Psoas muscle (tissue), 8 donors: Measurements from ENCODE around the gene SPACA4. TPM values are rescaled to one million over a fixed set of nuclear protein-coding genes. Genes with fewer than 3 reads are reported as not detected.

Experiments
- ATAC-seq, 4 donors: fragments of 200-7000 bp; cut with Tn5 transposase; one replicate each; pipeline ENCODE4 v1.9.1; 2020; ENCODE audit warnings: moderate library complexity in 3 of 4, mild to moderate bottlenecking in 2 of 4
- DNase-seq, 2 donors: peaks; one replicate each; pipeline ENCODE4 v3.0.0-alpha.2; 2020
- H3K27ac ChIP-seq: fragments of 200-600 bp; one replicate; pipeline ENCODE4 v1.8.0; 2022
- H3K27me3 ChIP-seq, 3 donors: fragments of 200-600 bp in 1 of 3; one replicate each; pipeline versions ENCODE4 v1.6.1 to v1.8.0; 2013 to 2022; ENCODE audit warnings: low read length in 2 of 3, mild to moderate bottlenecking in 2 of 3, moderate library complexity in 1 of 3; ENCODE audit not compliant: insufficient read depth in 3 of 3
- H3K36me3 ChIP-seq, 2 donors: fragments of 200-600 bp in 1 of 2; one replicate each; pipeline versions ENCODE4 v1.6.1 to v1.8.0; 2013 to 2022; ENCODE audit warnings: low read depth in 1 of 2, mild to moderate bottlenecking in 1 of 2, moderate library complexity in 1 of 2; ENCODE audit not compliant: insufficient read depth in 1 of 2
- H3K4me1 ChIP-seq: fragments of 200-600 bp; one replicate; pipeline ENCODE4 v1.8.0; 2022
- H3K4me3 ChIP-seq: fragments of 200-600 bp; one replicate; pipeline ENCODE4 v1.8.0; 2022; ENCODE audit warnings: mild to moderate bottlenecking
- H3K9me3 ChIP-seq: fragments of 200-600 bp; one replicate; pipeline ENCODE4 v1.8.0; 2022
- WGBS, 3 donors: extraction: QIAGEN DNeasy Blood & Tissue Kit; methylation state at CpG; one replicate each; pipeline versions ENCODE4 v1.1.6 to v1.1.7; 2013; 5-methylcytosine and 5-hydroxymethylcytosine counted together
- intact Hi-C, 2 donors: fragments of 100-400 bp; cut with DNase I; formaldehyde crosslinking; loops; one replicate each; pipeline versions ENCODE4 v1.11.0 to v1.14.2; 2022
- polyA plus RNA-seq, 3 donors: library from polyadenylated mRNA; stranded (reverse); fragments of 200-250 nt; gene quantifications; one replicate each; pipeline ENCODE4 v1.2.3, GENCODE V29; 2013
- total RNA-seq, 4 donors: library from RNA; stranded (reverse); fragmentation: NEBNext Ultra II Directional in 2 of 4; extraction: Animal tissue kit (Norgen Biotek cat#: 25700) in 2 of 4; gene quantifications; one replicate each; pipeline versions ENCODE4 v1.2.1 to v1.2.4, GENCODE V29; 2021 to 2023
- TF ChIP-seq, protein P1 (sequence below): fragments of 200-600 bp; IDR thresholded peaks from one replicate; pipeline ENCODE4 v1.8.0; 2022; ENCODE audit warnings: antibody characterized with exemption
- donor health status: healthy with polysubstance abuse.
- donor health status: DM: no; HTN: no; CAD: no; lungs with moderate emphysema.
- donor health status: Bipolar disorder and iron deficiency.
- donor health status: healthy.
- donor health status: DM: yes; HTN: yes; CAD: no.
- donor health status: DM: no; HTN: no; CAD: no.
- donor health status: DM: no; HTN: no; CAD: no.
- donor health status: DM: yes; HTN: yes; CAD: no.

The SPACA4 gene
- total and polyA plus RNA-seq, 7 donors, result not detected

DNA sequence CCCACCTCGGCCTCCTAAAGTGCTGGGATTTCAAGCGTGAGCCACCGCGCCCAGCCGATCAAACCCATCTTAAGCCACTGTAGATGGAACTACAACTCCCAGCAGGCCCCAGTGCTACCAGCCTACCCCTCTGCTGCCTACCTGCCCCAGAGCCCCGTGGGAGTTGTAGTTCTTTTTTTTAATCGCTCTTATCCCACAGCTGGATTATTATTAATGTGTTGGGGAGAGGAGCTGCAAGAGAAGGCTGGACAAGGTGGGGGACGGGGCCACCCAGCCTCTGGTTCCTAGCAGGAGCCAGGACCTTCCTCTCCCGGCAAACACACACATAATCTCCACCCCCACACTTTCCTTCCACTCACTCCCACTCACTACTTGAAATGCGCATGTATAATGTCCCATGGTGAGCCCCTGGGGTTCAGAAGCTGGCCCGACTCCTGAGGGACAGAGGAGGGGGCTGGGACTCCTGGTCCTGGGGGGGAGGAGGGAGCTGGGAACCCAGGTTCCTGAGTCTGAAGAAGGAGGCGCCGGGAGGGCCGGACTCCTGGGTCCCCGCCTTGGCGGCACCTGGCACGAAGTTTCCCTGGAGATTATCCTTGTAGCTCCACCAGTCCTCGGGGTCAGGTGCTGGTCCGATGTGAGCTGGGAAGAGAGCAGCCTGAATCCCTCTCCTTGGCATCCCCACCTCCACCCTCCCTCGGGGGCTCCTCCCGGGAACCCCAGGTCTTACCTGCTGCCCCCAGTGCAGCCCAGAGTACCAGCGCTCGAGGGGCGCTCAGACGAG, 38.5 kb downstream of the SPACA4 start:
- WGBS, 3 donors, result 4 to 7% (median 5%) methylated on average over 22 to 25 of the region's 25 CpGs
- DNase-seq (peak; percentile 73 to 86), ATAC-seq (peak; percentile 73 to 85 (median 82))
- no peaks in the 10 kb centered on the region for H3K27me3 ChIP-seq
- H3K4me1 ChIP-seq, result peaks cover 18% of the 10 kb centered on the region
- intact Hi-C loops, result loop anchor here (5.0 kb wide), 3 partner anchors 97 to 197 kb away; partner anchors contain the start of genes HSD17B14 (in 1 of the 2) and RASIP1 (in 1 of the 2)
- H3K4me3 ChIP-seq, result peak overlapping the region; percentile 71
- H3K27ac ChIP-seq, result peak overlapping the region; percentile 67
- no peaks in the 10 kb centered on the region for H3K36me3 ChIP-seq
- TF ChIP-seq, protein P1, sequence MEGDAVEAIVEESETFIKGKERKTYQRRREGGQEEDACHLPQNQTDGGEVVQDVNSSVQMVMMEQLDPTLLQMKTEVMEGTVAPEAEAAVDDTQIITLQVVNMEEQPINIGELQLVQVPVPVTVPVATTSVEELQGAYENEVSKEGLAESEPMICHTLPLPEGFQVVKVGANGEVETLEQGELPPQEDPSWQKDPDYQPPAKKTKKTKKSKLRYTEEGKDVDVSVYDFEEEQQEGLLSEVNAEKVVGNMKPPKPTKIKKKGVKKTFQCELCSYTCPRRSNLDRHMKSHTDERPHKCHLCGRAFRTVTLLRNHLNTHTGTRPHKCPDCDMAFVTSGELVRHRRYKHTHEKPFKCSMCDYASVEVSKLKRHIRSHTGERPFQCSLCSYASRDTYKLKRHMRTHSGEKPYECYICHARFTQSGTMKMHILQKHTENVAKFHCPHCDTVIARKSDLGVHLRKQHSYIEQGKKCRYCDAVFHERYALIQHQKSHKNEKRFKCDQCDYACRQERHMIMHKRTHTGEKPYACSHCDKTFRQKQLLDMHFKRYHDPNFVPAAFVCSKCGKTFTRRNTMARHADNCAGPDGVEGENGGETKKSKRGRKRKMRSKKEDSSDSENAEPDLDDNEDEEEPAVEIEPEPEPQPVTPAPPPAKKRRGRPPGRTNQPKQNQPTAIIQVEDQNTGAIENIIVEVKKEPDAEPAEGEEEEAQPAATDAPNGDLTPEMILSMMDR, result no peak
- no peaks in the 10 kb centered on the region for H3K9me3 ChIP-seq

DNA sequence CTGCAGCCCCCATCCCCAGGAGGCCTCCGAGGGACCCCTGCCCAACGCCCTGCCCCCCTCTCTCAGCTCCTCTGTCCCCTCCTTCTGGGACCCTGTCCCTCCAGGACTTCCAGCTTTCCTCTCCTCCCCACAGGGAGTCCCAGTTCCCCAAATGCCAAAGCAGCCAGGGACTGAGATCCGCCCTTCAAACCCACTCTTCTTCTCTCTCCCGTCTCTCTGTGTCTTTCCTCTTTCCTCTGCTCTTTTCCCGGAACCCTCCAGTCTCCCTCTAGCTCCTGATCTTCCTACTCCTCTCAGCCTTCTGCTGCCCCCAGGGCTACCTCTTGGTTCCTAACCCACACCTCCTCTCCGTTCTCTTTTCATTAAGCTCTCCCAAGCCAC, 39.1 kb downstream of the SPACA4 start:
- ATAC-seq, result peak; percentile 2 to 18 (median 4)
- Histone ChIP-seq H3K4me1 (peaks cover 18% of the 10 kb centered on the region), H3K27ac (peak overlapping the region; percentile 67), H3K27me3 (no peaks in the 10 kb centered on the region), H3K4me3 (peak overlapping the region; percentile 71), H3K9me3 (no peaks in the 10 kb centered on the region), H3K36me3 (no peaks in the 10 kb centered on the region)
- TF ChIP-seq, protein P1, result no peak
- no peak for DNase-seq
- intact Hi-C loops, result loop anchor here (5.0 kb wide), 3 partner anchors 97 to 197 kb away; partner anchors contain the start of genes HSD17B14 (in 1 of the 2) and RASIP1 (in 1 of the 2)
- whole genome bisulfite sequencing, 3 donors, result 0 to 3% (median 0%) methylated on average over 5 to 6 of the region's 6 CpGs

DNA sequence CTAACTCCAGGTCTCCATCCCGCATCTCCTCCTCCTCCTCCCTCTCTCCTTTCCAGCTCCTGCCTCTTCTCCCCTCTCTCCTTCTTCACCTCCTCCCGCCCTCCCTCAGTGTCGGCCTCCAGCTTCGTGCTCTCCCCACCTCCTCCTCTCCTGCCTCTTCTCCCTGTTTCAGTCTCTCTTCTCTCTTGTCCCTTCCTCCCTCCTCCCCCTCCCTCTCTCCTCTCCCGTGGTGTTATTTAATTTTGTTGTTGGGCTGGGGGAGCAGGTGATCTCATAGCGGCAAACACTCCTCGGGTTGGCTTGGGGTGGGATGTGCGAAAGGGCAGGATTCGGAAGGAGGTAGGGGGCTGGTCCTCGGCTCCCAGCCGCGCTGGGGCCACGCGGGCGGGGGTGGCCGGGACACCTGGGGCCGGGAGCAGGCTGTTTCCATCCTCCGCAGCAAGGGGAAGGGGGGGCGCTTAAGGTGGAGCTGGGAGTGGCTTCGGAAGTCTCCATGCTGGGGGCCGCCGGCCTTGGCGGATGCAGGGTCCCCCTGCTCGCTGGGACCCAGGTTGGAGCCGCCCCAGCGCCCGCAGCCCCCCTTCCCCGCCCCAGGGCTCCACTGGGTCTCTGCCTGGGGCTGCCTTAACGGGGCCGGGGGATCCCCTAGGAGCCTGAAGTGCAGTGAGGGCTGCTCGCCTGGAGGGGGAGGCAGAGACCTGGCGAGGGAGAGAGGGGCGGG, 39.6 kb downstream of the SPACA4 start, which contains the start of gene CA11:
Gene CA11, minus strand, starts transcription at position 187 of the 721 bp plus-strand sequence. CDS start 555 bp downstream, outside the sequence.
- peak within 1 kb of the TSS; percentile 71 for H3K4me3 ChIP-seq
- no peaks in the 10 kb centered on the region for H3K36me3 ChIP-seq
- WGBS, 3 donors, result 1% methylated on average over 20 to 33 of the region's 33 CpGs
- intact Hi-C loops, result loop anchor here (5.0 kb wide), 3 partner anchors 96 to 196 kb away; partner anchors contain the start of genes HSD17B14 (in 1 of the 2) and RASIP1 (in 1 of the 2)
- H3K9me3 ChIP-seq, result no peaks in the 10 kb centered on the region
- DNase-seq (peak; percentile 88 to 93), ATAC-seq (peak; percentile 91 to 93 (median 93))
- H3K27ac ChIP-seq, result peak within 1 kb of the TSS; percentile 67
- H3K27me3 ChIP-seq, result no peaks in the 10 kb centered on the region
- peaks cover 18% of the 10 kb centered on the region for H3K4me1 ChIP-seq
- TF ChIP-seq, protein P1, result peak; percentile 89

DNA sequence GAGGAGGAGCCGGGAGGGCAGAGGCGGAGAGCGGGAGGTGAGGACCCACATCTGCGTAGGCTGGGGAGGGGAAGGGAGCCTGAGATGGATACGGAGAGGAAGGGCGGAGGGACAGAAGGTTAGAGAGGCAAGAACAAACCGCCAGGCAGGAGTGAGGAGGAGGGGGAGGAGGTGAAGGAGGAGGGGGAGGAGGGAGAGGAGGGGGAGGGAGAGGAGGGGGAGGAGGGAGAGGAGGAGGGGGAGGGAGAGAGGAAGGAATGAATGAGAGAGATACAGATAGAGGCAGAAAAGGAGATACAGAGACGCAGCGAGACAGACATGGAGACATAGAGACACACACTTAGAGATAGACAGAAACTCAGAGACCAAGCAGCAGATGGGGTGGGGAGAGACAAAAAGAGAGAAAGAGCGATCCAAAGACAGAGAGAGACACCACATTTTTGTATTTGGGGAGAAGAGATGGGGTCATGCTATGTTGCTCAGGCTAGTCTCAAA, 40.2 kb downstream of the SPACA4 start:
- no peaks in the 10 kb centered on the region for H3K9me3 ChIP-seq
- no peak for ATAC-seq
- H3K36me3 ChIP-seq, result no peaks in the 10 kb centered on the region
- intact Hi-C loops, result loop anchor here (5.0 kb wide), 3 partner anchors 96 to 196 kb away; partner anchors contain the start of genes HSD17B14 (in 1 of the 2) and RASIP1 (in 1 of the 2)
- H3K4me3 ChIP-seq, result peak overlapping the region; percentile 71
- DNase-seq, result no peak
- peaks cover 18% of the 10 kb centered on the region for H3K4me1 ChIP-seq
- WGBS, 3 donors, result 14 to 37% (median 32%) methylated on average over 3 to 8 of the region's 10 CpGs
- H3K27me3 ChIP-seq, result no peaks in the 10 kb centered on the region
- TF ChIP-seq, protein P1, result no peak
- no peak overlapping the region for H3K27ac ChIP-seq
